Esophagus (tissue), 2 donors: ENCODE data around the gene ANKRD29. TPM values are rescaled to one million over a fixed set of nuclear protein-coding genes. Genes with fewer than 3 reads are reported as not detected.
A peak's percentile ranks its signal among the peaks of the same experiment; 100 is the strongest.
"Not testable (repeated sequence)": the region's sequence is repeated elsewhere in the genome, so short reads cannot be mapped to it uniquely, and the experiment has no call there.

Source experiments
- H3K27ac ChIP-seq, 2 donors: one replicate each; pipeline ENCODE4 v1.5.1; 2013; ENCODE audit warnings: low read depth in 2 of 2, mild to moderate bottlenecking in 2 of 2, inconsistent platforms in 1 of 2, low read length in 1 of 2, moderate library complexity in 1 of 2
- H3K27me3 ChIP-seq, 2 donors: one replicate each; pipeline ENCODE4 v1.6.1; 2013; ENCODE audit warnings: low read length in 2 of 2, control low read depth in 1 of 2, mild to moderate bottlenecking in 1 of 2; ENCODE audit not compliant: insufficient read depth in 2 of 2, control insufficient read depth in 1 of 2
- H3K36me3 ChIP-seq, 2 donors: one replicate each; pipeline ENCODE4 v1.6.1; 2013; ENCODE audit warnings: low read length in 1 of 2; ENCODE audit not compliant: control insufficient read depth in 2 of 2, insufficient read depth in 2 of 2
- H3K4me1 ChIP-seq, 2 donors: one replicate each; pipeline ENCODE4 v1.6.1; 2013; ENCODE audit warnings: low read length in 1 of 2; ENCODE audit not compliant: control insufficient read depth in 2 of 2, insufficient read depth in 2 of 2
- H3K4me3 ChIP-seq, 2 donors: one replicate each; pipeline ENCODE4 v1.5.1; 2013; ENCODE audit warnings: low read length in 2 of 2, mild to moderate bottlenecking in 2 of 2, low read depth in 1 of 2, moderate library complexity in 1 of 2
- H3K9me3 ChIP-seq, 2 donors: one replicate each; pipeline ENCODE4 v1.6.1; 2013; ENCODE audit warnings: mild to moderate bottlenecking in 2 of 2, low read depth in 1 of 2, low read length in 1 of 2, moderate library complexity in 1 of 2; ENCODE audit not compliant: control insufficient read depth in 2 of 2, insufficient read depth in 1 of 2
- WGBS, 2 donors: extraction: QIAGEN DNeasy Blood & Tissue Kit; methylation state at CpG; one replicate each; pipeline ENCODE4 v1.1.7; 2013; 5-methylcytosine and 5-hydroxymethylcytosine counted together
- polyA plus RNA-seq, 2 donors: library from polyadenylated mRNA; stranded (reverse); fragments of 200-250 nt; gene quantifications; one replicate each; pipeline ENCODE4 v1.2.3, GENCODE V29; 2013
- donor health status: healthy with polysubstance abuse.
- donor health status: Bipolar disorder and iron deficiency.

Gene ANKRD29
- polyA plus RNA-seq, 2 donors = 7.2 to 14.8 TPM

- Histone ChIP-seq H3K36me3 (no peaks in the 10 kb centered on the region), H3K9me3 (no peaks in the 10 kb centered on the region), H3K27ac (peak overlapping the region; percentile 45 to 79), H3K27me3 (no peaks in the 10 kb centered on the region), H3K4me3 (no peak overlapping the region), H3K4me1 (peaks cover 4 to 11% of the 10 kb centered on the region in 2 donors)
- 66 to 67% methylated on average over 6 of the region's 6 CpGs for WGBS, 2 donors
Observed at GRCh38 chr18:23580677-23581367, 81.9 kb downstream of the ANKRD29 start.

GRCh38 chr18:23578891-23579653 is 83.6 kb downstream of the ANKRD29 start:
- peak overlapping the region; percentile 22 to 77 for H3K27ac ChIP-seq
- no peaks in the 10 kb centered on the region for H3K27me3 ChIP-seq
- 79 to 80% methylated on average over 8 of the region's 8 CpGs for WGBS, 2 donors
- peaks cover 4 to 20% of the 10 kb centered on the region in 2 donors for H3K4me1 ChIP-seq
- no peaks in the 10 kb centered on the region for H3K9me3 ChIP-seq
- H3K36me3 ChIP-seq = peaks cover 0 to 5% of the 10 kb centered on the region in 2 donors
- no peak overlapping the region for H3K4me3 ChIP-seq

- H3K27ac ChIP-seq = no peak overlapping the region
- 90 to 95% methylated on average over 6 of the region's 6 CpGs for WGBS, 2 donors
- H3K27me3 ChIP-seq = no peaks in the 10 kb centered on the region
- peaks cover 2 to 20% of the 10 kb centered on the region in 2 donors for H3K4me1 ChIP-seq
- H3K9me3 ChIP-seq = no peaks in the 10 kb centered on the region
- no peak overlapping the region for H3K4me3 ChIP-seq
- peaks cover 2 to 5% of the 10 kb centered on the region in 2 donors for H3K36me3 ChIP-seq
Observed at GRCh38 chr18:23578067-23578701, 84.5 kb downstream of the ANKRD29 start.

- peaks cover 2 to 20% of the 10 kb centered on the region in 2 donors for H3K4me1 ChIP-seq
- not testable (repeated sequence) for H3K36me3 ChIP-seq, H3K4me3 ChIP-seq, H3K9me3 ChIP-seq, H3K27me3 ChIP-seq, H3K27ac ChIP-seq
- WGBS, 2 donors = 97% methylated on average over 18 to 24 of the region's 24 CpGs
Observed at GRCh38 chr18:23577521-23577920, 85.2 kb downstream of the ANKRD29 start.

- Histone ChIP-seq H3K36me3 (peaks cover 9 to 11% of the 10 kb centered on the region in 2 donors), H3K9me3 (no peaks in the 10 kb centered on the region), H3K27ac (peak overlapping the region; percentile 11 to 42), H3K27me3 (no peaks in the 10 kb centered on the region), H3K4me1 (peaks cover 2 to 15% of the 10 kb centered on the region in 2 donors), H3K4me3 (no peak overlapping the region)
- 91 to 92% methylated on average over 7 of the region's 7 CpGs for WGBS, 2 donors
Observed at GRCh38 chr18:23575309-23575651, 87.4 kb downstream of the ANKRD29 start.

- no peaks in the 10 kb centered on the region for H3K27me3 ChIP-seq
- 62 to 71% methylated on average over 5 of the region's 5 CpGs for WGBS, 2 donors
- H3K36me3 ChIP-seq = peaks cover 9 to 11% of the 10 kb centered on the region in 2 donors
- H3K27ac ChIP-seq = peak overlapping the region; percentile 65 to 76
- H3K4me3 ChIP-seq = no peak overlapping the region
- peaks cover 2 to 15% of the 10 kb centered on the region in 2 donors for H3K4me1 ChIP-seq
- H3K9me3 ChIP-seq = no peaks in the 10 kb centered on the region
Observed at GRCh38 chr18:23574611-23575308, 88.0 kb downstream of the ANKRD29 start.

- peaks cover 2 to 13% of the 10 kb centered on the region in 2 donors for H3K4me1 ChIP-seq
- no peak overlapping the region for H3K4me3 ChIP-seq
- H3K36me3 ChIP-seq = peaks cover 9 to 11% of the 10 kb centered on the region in 2 donors
- H3K27me3 ChIP-seq = no peaks in the 10 kb centered on the region
- WGBS, 2 donors = 57 to 58% methylated on average over 6 of the region's 6 CpGs
- peak overlapping the region; percentile 71 to 76 for H3K27ac ChIP-seq
- no peaks in the 10 kb centered on the region for H3K9me3 ChIP-seq
Observed at GRCh38 chr18:23573626-23574431, 88.9 kb downstream of the ANKRD29 start.

- Histone ChIP-seq H3K9me3 (no peaks in the 10 kb centered on the region), H3K27me3 (no peaks in the 10 kb centered on the region), H3K36me3 (peaks cover 9 to 11% of the 10 kb centered on the region in 2 donors), H3K27ac (no peak overlapping the region), H3K4me3 (no peak overlapping the region), H3K4me1 (peaks cover 0 to 9% of the 10 kb centered on the region in 2 donors)
- 84 to 89% methylated on average over 4 of the region's 4 CpGs for WGBS, 2 donors
Observed at GRCh38 chr18:23573020-23573419, 89.7 kb downstream of the ANKRD29 start.
